Measurements from ENCODE around the gene RASAL3. TPM values are rescaled to one million over a fixed set of nuclear protein-coding genes. Genes with fewer than 3 reads are reported as not detected.

RASAL3 gene
- total RNA-seq, 1 experiment from 2014 or later: 1.1 TPM

DNA sequence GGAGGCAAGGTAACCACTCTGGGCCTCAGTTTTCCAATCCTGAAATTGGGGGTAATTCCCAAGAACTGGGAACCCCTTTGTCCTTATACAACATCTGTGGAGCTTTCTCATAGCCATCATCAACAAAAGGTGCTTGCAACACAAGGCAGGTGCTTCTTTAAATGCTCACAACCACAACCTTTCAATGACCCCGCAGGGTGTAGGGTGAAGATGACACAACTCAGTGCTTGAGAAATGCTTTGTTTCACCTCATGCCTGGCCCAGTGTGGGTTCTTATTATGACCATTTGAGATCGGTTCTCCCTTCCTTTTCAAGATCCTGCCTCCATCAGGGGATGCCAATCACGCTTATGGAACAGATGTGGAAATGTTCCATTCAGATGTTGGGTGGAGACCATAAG is 23.0 kb downstream of the RASAL3 start:
- intact Hi-C loops (cut with micrococcal nuclease; ENCODE audit: unreplicated experiment): no loop called here
- no TSS peak for BruUV-seq (replicated peaks)
- Histone ChIP-seq H3K4me1 (ENCODE audit: insufficient read depth, low read length, poor library complexity, severe bottlenecking) (no peaks in the 10 kb centered on the region), H3K27me3 (replicated peaks; ENCODE audit: insufficient read depth, low read depth, low read length, poor library complexity) (no peaks in the 10 kb centered on the region), H3K27ac (ENCODE audit: low read depth, low read length, poor library complexity, severe bottlenecking) (no peak overlapping the region), H3K36me3 (ENCODE audit: insufficient read depth, low read length, poor library complexity, severe bottlenecking) (no peaks in the 10 kb centered on the region), H3K9me3 (ENCODE audit: low read depth, low read length, poor library complexity, severe bottlenecking) (no peaks in the 10 kb centered on the region), H3K4me3 (ENCODE audit: low read depth, low read length, poor library complexity, severe bottlenecking) (no peak overlapping the region)
- ChIA-PET CTCF (no interaction called here), POLR2A (ENCODE audit: low non-redundant PET) (no interaction called here)
- TF ChIP-seq EZH2 (IDR thresholded peaks at IDR 0.05; ENCODE audit: borderline replicate concordance, low read depth, low read length, poor library complexity, severe bottlenecking) (no peak), CTCF (conservative IDR thresholded peaks at IDR 0.05; ENCODE audit: low read depth, low read length) (no peak)
- no peak for DNase-seq (ENCODE audit: low spot score)

DNA sequence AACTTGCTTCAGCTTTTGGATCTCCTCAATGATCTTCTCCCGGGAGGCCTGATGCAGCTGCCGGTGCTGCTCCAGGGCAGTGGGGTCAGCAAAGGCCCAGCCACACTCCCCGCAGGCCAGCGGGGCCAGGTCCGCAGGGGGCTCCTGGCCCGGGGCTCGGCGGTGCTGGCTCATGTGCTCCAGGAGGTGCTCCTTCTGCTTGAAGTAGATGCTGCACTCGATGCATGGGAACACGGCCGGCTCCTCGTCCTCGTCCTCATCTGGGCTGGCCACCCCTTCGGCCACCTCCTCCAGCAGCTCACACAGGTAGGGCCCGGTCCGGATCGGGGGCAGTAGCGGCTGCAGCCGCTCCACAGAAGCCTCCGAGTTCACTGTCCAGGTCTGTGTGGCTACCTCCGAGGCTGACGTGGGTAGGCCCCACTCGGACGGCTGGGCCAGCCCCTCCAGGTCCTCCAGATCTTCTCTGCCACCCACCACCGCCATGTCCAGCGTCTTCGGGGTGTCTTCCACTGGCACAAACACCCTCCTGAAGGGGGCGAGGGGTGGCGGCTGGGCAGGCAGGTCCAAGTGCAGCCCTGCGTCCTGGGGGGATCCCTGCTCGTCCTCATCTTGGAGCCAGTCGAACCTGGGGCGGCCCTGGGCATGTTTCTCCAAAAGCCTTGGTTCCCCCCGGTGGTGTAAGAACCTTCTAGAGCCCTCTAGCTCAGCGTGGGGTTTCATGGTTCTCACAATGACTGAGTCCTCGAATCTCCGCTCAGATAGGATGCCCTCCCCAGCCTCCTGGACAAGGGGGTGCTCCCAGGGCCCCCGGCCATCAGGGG is 24.3 kb downstream of the RASAL3 start:
- intact Hi-C loops (cut with micrococcal nuclease; ENCODE audit: unreplicated experiment): no loop called here
- no TSS peak for BruUV-seq (replicated peaks)
- TF ChIP-seq EZH2 (IDR thresholded peaks at IDR 0.05; ENCODE audit: borderline replicate concordance, low read depth, low read length, poor library complexity, severe bottlenecking): no peak
- no peak for TF ChIP-seq CTCF (conservative IDR thresholded peaks at IDR 0.05; ENCODE audit: low read depth, low read length)
- no peak for DNase-seq (ENCODE audit: low spot score)
- CTCF ChIA-PET: no interaction called here
- no peaks in the 10 kb centered on the region for H3K4me1 ChIP-seq (ENCODE audit: insufficient read depth, low read length, poor library complexity, severe bottlenecking)
- no peak overlapping the region for H3K27ac ChIP-seq (ENCODE audit: low read depth, low read length, poor library complexity, severe bottlenecking)
- POLR2A ChIA-PET (ENCODE audit: low non-redundant PET): interaction anchor here (0.6 kb wide), 1 partner anchor 10 kb away, joined by 3 read pairs; no protein-coding TSS in a partner anchor
- no peaks in the 10 kb centered on the region for H3K36me3 ChIP-seq (ENCODE audit: insufficient read depth, low read length, poor library complexity, severe bottlenecking)
- H3K9me3 ChIP-seq (ENCODE audit: low read depth, low read length, poor library complexity, severe bottlenecking): no peaks in the 10 kb centered on the region
- no peaks in the 10 kb centered on the region for H3K27me3 ChIP-seq (replicated peaks; ENCODE audit: insufficient read depth, low read depth, low read length, poor library complexity)
- no peak overlapping the region for H3K4me3 ChIP-seq (ENCODE audit: low read depth, low read length, poor library complexity, severe bottlenecking)

DNA sequence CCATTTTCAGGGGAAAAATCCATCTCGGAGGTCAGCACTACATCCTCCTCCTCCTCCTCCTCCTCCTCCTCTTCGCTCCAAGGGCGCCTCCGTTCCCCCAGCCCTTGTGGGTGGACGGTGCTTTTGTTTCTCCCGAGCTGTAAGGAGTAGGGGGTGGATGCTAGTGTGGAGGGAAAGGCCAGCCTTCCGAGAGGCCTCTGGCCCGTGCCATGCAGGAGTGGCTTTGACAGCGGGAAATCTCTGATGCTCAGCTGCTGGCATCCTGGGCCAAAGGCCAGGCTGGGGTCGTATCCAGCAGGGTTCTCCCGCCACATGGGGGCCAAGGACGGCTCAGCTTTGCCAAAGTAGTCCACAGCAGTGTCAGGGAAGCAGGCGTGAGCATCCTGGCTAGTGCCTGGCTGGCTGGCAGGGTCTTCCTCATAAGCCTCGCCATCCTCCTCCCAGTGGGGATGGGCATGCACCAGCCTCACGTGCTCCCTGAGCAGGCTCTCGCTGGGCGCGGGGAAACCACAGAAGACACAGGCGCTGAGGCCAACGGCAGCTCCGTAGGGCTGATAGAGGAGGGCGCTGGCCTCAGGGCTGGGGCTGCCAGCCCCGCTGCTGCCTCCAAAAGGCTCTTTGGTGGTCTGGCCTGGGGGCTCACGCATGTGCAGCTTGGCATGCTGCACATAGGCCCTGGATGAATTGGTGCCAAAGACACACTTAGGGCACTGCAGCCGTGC is 25.1 kb downstream of the RASAL3 start:
- Histone ChIP-seq H3K27me3 (replicated peaks; ENCODE audit: insufficient read depth, low read depth, low read length, poor library complexity) (no peaks in the 10 kb centered on the region), H3K27ac (ENCODE audit: low read depth, low read length, poor library complexity, severe bottlenecking) (no peak overlapping the region), H3K4me1 (ENCODE audit: insufficient read depth, low read length, poor library complexity, severe bottlenecking) (no peaks in the 10 kb centered on the region), H3K36me3 (ENCODE audit: insufficient read depth, low read length, poor library complexity, severe bottlenecking) (no peaks in the 10 kb centered on the region), H3K4me3 (ENCODE audit: low read depth, low read length, poor library complexity, severe bottlenecking) (no peak overlapping the region), H3K9me3 (ENCODE audit: low read depth, low read length, poor library complexity, severe bottlenecking) (no peaks in the 10 kb centered on the region)
- ChIA-PET CTCF (no interaction called here), POLR2A (ENCODE audit: low non-redundant PET) (interaction anchor here (0.6 kb wide), 1 partner anchor 11 kb away, joined by 3 read pairs; no protein-coding TSS in a partner anchor)
- BruUV-seq (replicated peaks): no TSS peak
- TF ChIP-seq CTCF (conservative IDR thresholded peaks at IDR 0.05; ENCODE audit: low read depth, low read length) (no peak), EZH2 (IDR thresholded peaks at IDR 0.05; ENCODE audit: borderline replicate concordance, low read depth, low read length, poor library complexity, severe bottlenecking) (no peak)
- no peak for DNase-seq (ENCODE audit: low spot score)
- intact Hi-C loops (cut with micrococcal nuclease; ENCODE audit: unreplicated experiment): no loop called here

Measured in A673 (cell line).